C4-2B (cell line): ENCODE data around the gene DNASE1.
"Not testable (repeated sequence)": the region's sequence is repeated elsewhere in the genome, so short reads cannot be mapped to it uniquely, and the experiment has no call there.

Source experiments
- H3K27ac ChIP-seq: fragments of 450-650 bp; 2 replicates; pipeline ENCODE4 v1.5.1; 2017
- CTCF ChIP-seq: fragments of 450-650 bp; conservative IDR thresholded peaks from 2 replicates; pipeline ENCODE4 v1.5.1; 2017; ENCODE audit warnings: mild to moderate bottlenecking
- ZFX ChIP-seq: fragments of 450-650 bp; IDR thresholded peaks from 2 replicates; pipeline ENCODE4 v1.6.1; 2017

DNASE1 gene

GRCh38 chr16:3654249-3654991 lies at the start of gene DNASE1:
Gene DNASE1, plus strand, starts transcription at chr16:3654691. Its CDS starts 683 bp downstream, at chr16:3655374.
- no peak for TF ChIP-seq ZFX
- peak; percentile 88 for TF ChIP-seq CTCF
- peak within 1 kb of the TSS; percentile 6; the same call in 1 of the 2 replicates for H3K27ac ChIP-seq

- TF ChIP-seq ZFX (no peak), CTCF (no peak)
- H3K27ac ChIP-seq = no peak overlapping the region
Measured at GRCh38 chr16:3606441-3606840, 48.0 kb upstream of the DNASE1 start.

- TF ChIP-seq ZFX (no peak), CTCF (no peak)
- no peak overlapping the region for H3K27ac ChIP-seq
Measured at GRCh38 chr16:3607161-3607560, 47.3 kb upstream of the DNASE1 start.

GRCh38 chr16:3607634-3608033 lies 46.9 kb upstream of the DNASE1 start:
- H3K27ac ChIP-seq = no peak overlapping the region
- TF ChIP-seq CTCF (no peak), ZFX (no peak)

DNA sequence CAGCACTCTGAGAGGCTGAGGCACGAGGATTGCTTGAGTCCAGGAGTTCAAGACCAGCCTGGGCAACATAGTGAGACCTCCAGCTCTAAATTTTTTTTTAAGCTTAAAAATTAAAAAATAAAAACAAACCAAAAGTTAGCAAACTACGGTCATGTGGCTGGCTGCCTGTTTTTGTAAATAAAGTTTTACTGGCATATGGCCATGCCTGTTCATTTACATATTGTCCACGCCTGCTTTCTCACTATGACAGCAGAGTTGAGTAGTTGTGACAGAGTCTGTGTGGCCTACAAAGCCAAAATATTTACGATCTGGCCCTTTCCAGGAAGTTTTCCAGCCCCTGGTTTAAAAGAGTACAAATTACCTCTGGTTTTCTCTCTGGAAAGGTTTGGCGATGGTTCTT lies 46.4 kb upstream of the DNASE1 start:
- TF ChIP-seq CTCF (no peak), ZFX (no peak)
- no peak overlapping the region for H3K27ac ChIP-seq

- H3K27ac ChIP-seq = not testable (repeated sequence)
Measured at GRCh38 chr16:3608976-3609375, 45.5 kb upstream of the DNASE1 start.

- TF ChIP-seq ZFX = no peak
- no peak for TF ChIP-seq CTCF
- H3K27ac ChIP-seq = peak overlapping the region; percentile 87; the same call in 1 of the 2 replicates
Measured at GRCh38 chr16:3609895-3610697, 44.4 kb upstream of the DNASE1 start.
